Measurements from ENCODE around the gene FKBP6.
"Not testable (repeated sequence)": the region's sequence is repeated elsewhere in the genome, so short reads cannot be mapped to it uniquely, and the experiment has no call there.

Gene FKBP6, protein sequence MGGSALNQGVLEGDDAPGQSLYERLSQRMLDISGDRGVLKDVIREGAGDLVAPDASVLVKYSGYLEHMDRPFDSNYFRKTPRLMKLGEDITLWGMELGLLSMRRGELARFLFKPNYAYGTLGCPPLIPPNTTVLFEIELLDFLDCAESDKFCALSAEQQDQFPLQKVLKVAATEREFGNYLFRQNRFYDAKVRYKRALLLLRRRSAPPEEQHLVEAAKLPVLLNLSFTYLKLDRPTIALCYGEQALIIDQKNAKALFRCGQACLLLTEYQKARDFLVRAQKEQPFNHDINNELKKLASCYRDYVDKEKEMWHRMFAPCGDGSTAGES
- total RNA-seq: 0 to 0.04 (median 0) reads per million in 3 experiments

DNA sequence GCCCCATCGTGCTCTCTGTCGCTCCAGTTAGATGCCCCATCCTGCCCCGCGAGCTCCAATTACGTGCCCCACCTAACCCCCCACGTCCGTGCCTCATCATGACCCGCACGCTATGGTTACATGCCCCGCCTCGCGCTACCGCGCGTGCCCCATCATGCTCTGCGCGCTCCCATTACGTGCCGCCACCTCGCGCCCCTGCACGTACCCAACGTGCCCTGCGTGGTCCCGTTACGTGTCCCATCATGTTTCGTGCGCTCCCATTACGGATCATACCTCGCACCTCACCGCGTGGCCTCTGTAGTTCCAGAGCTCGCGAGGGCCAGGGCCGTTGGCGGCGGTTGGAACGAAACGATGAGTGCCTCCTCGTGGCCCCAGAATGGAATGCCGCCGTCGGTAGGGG is at the start of gene FKBP6, which contains the start of gene TRIM50:
FKBP6 (plus strand) TSS at position 240 of the 400 bp plus-strand sequence. CDS start 268 bp downstream, outside the sequence.
TRIM50 (minus strand) TSS at position 161 of the 400 bp plus-strand sequence. CDS start 3,295 bp downstream, outside the sequence.
- DNase-seq: not testable (repeated sequence)

DNA sequence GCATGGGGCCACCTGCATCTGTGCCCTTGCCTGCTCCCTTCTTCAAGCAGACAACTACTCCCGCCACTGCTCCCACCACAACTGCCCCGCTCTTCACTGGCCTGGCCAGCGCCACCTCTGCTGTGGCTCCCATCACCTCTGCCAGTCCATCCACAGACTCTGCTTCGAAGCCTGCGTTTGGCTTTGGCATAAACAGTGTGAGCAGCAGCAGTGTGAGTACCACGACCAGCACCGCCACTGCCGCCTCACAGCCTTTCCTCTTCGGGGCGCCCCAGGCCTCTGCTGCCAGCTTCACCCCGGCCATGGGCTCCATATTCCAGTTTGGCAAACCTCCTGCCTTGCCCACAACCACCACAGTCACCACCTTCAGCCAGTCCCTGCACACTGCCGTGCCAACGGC is 30.7 kb upstream of the FKBP6 start:
- not testable (repeated sequence) for DNase-seq

DNA sequence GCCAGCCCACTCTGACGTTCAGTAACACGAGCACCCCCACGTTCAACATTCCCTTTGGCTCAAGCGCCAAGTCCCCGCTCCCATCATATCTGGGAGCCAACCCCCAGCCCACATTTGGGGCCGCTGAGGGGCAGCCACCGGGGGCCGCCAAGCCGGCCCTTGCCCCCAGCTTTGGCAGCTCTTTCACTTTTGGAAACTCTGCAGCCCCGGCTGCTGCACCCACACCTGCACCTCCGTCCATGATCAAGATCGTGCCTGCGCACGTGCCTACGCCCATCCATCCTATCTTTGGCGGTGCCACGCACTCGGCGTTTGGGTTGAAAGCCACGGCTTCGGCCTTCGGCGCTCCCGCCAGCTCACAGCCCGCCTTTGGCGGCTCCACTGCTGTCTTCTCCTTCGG is 30.3 kb upstream of the FKBP6 start:
- not testable (repeated sequence) for DNase-seq

DNA sequence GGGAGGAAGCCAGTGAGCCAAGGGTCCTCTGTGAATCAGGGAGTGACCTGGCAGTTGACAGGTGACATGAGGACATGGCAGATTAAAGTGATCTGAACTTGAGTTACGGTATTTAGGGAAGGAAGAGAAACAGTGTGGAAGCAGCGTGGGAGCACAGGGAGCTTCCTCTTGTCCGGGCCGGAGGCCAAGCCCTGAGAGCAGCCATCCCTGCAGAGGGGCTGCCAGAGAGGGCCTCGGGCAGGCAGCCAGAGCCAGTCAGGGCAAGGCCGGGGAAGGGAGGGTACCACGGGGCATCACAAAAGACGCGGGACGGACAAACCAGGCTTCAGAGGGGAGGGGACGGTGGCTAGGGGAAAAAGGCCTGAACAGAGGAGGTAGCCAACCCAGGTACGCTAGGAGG is 28.1 kb upstream of the FKBP6 start:
- DNase-seq: not testable (repeated sequence)

DNA sequence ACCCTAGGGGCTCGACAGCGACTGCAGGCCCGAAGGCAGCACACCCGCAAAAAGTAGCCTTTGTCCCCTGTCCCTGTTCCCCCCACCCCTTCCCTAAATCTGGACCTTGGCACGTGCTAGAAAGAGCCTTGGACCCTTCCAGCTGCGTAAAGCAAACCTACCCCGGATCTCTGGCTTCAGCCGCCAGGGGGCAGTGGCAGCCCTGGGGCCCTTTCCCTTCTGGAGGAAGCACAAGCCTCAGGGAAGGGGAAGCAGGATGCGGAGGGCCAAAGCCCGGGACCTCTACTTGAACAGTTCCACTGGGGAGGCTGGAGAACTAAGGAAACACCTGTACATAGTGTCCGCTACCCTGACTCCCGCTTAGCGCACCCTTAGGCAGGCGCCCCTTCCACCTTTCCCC is 26.9 kb upstream of the FKBP6 start:
- DNase-seq: not testable (repeated sequence)

DNA sequence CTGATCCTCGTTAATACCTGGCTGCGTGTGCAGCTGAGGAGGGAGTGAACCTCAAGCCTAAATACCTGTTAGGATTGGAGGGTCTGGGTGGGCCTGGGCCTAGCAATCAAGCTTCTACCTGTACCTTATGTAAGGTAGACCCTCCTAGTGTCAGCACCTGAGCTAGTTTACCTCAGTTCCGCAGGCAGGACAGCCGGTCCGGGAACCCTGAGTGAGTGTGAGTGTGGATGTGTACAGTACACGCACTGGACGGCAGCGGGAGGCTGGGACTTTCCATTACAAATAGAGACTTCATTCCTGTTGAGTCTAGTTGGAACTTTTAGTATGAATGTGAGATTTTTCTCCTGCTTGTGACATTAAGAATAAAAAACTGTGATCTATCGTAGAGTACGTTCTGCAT is 25.1 kb upstream of the FKBP6 start:
- DNase-seq: not testable (repeated sequence)

DNA sequence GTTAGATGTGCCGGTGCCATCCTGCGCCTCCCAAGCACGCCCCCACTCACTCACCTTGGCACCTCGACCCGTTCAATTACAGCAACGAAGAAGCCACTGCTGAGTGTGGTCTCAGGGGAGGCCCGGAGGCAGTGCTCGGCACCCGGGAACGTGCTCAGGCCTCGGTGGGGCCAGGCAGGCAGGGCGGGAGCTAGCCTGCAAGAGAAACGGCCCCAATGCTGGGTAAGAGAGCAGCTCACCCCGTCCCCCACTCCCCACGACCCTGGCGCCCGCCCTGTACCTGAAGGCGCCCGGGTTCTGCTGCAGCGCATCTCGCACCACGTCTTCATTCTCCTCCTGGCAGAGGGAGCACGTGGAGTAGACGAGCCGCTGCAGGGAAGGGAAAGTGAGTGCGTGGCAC is 24.4 kb upstream of the FKBP6 start:
- no peak for DNase-seq

DNA sequence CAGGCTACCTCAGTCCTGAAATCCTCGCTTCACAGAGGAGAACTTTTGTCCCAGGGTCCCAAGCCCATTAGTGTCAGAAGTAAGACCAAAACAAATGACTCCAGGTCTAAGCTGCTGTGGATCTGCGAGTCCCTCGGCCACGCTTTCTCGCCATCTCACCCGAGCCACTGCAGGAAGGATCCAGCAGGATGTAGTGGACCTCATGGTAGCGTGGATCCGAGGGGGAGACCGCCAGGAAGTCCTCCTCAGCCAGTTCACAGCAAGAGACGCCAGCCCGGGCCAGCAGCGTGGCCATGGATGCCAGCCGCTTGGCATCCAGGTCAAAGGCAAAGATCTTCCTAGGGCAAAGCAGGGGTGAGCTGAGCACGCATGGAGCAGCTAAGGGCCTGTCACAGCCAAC is 23.9 kb upstream of the FKBP6 start:
- DNase-seq: no peak

DNA sequence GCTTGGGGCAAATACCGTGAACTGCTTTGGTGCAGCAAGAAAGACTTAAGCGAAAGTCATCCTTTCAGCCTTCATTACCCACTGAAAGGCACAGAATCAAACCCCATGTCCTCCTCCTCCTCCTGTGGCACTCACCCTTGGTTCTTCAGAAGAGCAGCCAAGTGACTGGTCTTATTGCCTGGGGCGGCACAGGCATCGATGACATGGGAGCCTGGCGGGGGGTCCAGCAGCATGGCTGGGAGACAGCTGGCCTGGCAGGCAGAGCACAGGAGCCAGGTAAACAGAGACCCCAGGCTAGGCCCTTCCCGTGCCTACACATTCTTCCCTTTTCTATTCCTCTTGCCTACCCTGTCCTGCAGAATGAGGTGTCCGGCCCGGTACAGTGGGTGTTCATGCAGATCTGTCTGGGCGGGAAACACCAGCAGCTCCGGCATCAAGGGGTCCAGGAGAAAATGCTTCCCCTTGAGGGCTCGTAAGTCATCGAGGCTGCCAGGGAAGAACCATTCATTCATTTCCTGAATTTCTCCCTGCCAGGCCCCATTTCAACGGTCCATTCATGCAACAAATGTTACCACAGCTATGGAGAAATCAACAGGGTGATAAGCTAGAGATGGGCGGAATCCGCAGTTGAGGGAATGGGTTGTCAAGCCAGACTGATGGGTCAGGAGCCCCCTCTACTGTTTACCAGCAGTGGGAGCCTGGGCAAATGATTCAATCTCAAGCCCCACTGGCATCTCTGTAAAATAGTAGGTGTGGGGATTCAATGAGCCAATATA is 23.2 kb upstream of the FKBP6 start:
- not testable (repeated sequence) for DNase-seq

DNA sequence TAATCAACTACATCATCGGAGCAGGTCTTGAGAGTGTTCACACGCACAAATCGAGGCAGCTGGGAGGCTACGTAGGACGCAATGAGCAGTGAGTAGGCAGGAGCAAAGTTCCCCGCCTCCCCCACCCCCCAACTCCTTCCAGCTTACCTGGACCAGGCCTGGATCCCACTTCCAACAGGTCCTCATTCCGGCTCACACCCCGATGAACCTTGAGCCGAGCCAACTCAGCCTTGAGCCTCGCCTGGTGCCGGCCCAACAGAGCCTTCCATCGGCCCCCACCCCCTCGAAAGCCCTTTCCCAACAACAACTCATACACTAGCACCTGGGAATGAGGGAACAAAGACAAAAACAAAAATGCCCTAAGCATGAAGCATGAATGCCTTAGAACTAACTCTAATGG is 20.5 kb upstream of the FKBP6 start:
- DNase-seq: no peak

DNA sequence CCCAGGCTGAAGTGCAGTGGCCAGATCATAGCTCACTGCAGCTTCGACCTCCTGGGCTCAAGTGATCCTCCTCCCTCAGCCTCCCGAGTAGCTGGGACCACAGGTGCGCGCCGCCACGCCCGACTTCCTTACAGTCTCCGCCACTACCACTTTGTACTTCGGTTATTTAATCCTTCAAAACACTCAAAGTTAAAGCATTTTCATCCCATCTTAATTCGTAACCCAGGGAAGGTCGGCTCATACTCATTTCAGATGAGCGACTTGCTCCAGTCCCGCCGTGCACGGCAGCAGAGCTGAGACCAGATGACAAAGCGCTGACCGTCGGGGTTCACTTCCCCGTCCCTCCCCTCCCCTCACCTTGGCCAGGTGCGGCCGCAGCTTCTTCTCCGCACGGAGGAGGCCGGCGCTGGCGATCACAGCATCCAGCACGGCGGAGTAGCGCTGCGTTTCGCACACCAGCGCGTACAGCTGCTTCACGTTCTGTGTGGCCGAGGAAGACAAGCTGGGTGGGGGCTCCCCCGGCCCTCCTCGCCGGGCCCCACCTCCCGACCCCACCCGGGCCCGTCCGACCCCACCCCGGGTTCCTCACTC is 19.8 kb upstream of the FKBP6 start:
- DNase-seq: no peak

DNA sequence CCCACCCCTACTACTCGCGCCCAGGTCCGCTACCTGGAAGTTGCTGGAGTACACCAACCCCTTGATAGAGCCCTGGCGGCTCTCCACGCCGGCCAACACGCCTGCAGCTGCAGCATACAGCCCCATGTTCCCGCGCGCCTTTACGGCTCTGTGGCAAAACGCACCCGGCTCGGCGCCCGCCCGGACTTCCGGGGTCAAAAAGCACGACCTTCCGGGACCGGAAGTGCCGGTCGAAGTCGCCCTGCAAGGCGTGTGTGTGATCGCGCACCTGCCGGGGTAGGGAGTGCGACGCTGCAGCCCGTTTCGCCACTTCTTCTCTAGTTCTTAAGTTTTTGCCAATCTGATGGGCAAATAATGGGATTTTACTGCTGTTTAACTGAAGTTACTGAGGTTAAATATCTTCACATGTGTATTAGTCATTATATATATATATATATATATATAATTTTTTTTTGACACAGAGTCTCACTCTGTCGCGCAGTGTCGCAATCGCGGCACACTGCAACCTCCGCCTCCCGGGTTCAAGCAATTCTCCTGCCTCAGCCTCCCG is 19.2 kb upstream of the FKBP6 start, which contains the start of gene NSUN5:
NSUN5 (minus strand) TSS at position 162 of the 550 bp plus-strand sequence; CDS start at position 126, 36 bp downstream.
- peak; percentile 89 for DNase-seq

DNA sequence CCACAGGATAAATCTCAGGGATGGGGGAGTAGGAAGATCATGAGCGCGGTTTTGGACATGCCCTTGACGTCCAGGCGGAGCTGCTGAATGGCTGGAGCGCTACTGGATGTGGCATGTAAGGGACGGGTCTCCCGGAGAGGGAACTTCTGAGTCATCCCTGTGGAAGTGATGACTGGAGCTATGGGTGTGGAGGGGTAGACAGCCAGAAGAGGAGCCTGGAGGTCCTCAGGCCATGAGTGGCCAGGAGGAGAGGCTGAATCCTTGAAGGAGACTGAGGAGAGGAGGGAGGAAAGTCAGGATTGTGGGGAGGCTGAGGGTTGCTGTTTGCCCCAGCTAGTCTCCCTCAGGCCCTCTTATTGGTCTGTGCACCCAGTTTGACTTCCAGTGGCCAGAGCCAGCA is 16.5 kb upstream of the FKBP6 start:
- DNase-seq: not testable (repeated sequence)

DNA sequence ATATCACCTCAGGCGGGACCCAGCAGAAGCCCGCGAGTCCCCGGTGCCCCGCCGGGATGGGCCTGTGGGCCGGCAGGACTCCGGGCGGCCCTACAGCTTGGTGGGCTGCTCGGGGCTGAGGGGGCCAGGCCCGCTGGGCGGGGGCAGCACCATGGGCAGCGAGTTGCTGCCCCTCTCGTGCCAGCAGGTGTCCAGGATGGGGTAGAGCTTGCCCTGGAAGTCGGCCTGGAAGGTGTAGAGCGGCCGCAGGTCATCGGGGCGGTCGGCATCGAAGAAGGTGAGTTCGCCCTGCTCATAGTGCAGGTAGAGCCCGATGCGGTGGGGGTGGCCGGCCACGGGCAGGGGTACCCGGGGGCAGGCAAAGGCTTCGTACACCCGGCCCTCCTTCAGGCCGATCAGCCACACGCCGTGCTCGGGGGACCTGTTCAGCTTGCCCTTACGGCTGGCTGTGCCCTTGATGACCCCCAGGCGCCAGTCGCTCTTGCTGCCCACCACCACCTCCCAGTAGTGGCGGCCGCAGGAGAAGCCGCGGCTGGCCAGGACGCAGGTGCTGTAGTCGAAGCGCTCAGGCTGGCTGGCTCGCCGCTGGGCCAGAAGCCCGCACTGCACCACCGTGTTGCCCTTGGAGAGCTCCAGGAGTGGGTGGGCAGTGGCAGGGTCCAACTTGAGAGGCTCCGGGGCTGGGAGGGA is 15.0 kb upstream of the FKBP6 start:
- DNase-seq: no peak

DNA sequence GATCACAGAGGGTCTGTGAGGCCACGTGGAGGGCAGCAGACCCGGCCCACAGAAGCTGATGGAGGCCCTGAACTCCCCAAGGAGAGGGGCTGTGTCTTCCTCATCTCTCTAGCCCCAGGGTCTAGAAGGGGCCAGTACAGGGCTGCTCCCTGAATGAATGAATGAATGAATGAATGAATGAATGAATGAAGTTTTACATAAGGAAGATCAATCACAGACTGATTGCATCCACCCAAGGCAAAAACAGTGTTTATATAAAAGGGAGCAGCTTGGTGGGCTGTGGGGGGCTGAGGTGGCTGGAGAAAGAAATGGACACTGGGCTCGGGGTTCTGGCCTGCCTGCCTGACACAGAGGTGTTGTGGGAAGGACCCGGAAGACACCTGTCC is 14.4 kb upstream of the FKBP6 start:
- DNase-seq: no peak

DNA sequence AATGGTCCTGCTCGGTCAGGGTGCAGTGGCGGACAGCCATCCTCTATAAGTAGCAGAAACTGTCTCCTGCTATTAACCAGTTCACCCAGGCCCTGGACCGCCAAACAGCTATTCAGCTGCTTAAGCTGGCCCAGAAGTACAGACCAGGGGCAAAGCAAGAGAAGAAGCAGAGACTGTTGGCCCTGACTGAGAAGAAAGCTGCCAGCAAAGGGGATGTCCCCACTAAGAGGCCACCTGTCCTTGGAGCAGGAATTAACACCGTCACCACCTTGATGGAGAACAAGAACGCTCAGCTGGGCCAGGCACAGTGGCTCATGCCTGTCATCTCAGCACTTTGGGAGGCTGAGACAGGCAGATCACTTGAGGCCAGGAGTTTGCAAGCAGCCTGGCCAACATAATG is 13.7 kb upstream of the FKBP6 start:
- DNase-seq: no peak

DNA sequence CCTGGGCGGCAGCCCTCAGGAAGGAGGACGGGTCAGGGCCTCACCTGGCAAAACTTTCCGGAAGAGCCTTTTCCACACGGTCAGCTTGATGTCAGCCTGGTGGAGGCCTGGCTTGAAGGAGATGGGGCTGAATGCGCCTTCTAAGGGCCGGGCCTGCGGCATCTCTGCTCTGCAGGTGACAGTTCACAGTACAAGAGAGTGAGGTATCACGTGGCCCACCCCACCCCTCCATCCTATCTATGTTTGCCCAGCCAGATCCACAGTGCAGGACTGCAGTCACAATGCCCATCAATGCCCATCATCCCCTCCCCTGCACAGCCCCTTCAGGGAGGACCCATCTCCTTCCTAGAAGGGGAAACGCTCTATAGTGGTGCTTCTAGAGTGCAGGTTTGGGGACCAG is 11.4 kb upstream of the FKBP6 start:
- DNase-seq: no peak

DNA sequence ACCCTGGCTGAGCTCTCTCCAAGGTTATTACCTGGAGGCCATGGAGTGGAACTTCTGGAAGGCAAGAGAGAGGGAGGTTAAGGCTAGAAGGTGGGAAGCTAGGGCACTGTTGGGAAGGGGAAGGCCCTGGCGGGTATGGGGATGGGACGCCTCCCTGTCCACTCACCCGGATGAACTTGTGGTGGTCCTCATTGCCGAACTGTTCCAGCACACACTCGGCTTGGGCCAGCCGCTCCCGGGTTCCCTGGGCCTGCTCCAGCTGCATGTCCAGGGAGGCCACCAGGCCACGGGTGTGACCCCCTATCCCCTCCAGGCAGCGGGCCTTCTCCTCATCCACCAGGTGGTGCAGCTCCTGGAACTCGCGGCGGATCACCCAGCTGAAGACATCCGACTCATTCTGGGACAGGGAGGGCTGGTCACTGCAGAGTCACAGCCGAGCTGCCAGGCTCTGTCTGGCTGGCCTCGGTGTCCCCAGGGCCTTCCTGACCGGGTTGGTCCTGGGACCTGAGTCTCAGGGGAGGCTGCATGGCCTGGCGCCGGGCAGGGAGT is 9.2 kb upstream of the FKBP6 start:
- not testable (repeated sequence) for DNase-seq

DNA sequence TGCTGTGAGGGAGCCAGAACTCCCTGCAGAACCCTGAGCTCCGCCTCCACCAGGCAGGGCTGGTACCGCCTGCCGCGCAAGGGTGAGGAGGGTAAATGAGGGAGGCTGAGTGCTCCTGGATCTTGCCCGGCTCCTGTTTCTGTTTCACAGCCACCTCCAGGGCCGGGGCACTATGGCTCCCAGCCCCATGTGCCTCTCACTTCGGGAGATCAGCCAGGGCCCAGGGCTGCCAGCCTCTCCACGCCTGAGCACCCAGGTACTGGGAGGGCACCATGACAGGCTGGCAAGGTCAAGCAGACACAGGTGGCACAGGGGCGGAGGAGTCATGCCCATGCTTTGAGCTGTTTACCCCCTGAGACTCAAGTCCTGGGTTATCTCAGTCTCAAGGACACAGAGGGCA is 8.4 kb upstream of the FKBP6 start:
- not testable (repeated sequence) for DNase-seq

DNA sequence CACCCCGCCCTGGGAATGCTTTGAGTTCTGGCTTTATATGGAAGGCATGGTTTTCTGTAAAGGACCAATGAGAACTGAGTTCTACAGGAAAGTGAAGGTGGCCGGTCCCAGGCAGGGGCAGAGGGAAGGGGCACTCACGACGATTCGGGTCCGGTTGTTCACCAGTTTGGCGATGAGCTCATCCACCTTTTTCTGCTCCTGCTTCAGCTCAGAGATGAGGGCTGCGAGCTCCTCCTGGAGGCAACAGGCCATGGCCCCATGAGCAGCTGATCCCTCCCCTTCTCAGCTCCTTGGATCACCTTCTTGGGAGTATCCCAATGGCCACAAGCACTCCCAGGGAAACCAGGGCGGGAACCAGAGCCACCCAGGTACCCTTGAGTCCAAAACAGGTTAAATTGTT is 8.0 kb upstream of the FKBP6 start:
- not testable (repeated sequence) for DNase-seq

DNA sequence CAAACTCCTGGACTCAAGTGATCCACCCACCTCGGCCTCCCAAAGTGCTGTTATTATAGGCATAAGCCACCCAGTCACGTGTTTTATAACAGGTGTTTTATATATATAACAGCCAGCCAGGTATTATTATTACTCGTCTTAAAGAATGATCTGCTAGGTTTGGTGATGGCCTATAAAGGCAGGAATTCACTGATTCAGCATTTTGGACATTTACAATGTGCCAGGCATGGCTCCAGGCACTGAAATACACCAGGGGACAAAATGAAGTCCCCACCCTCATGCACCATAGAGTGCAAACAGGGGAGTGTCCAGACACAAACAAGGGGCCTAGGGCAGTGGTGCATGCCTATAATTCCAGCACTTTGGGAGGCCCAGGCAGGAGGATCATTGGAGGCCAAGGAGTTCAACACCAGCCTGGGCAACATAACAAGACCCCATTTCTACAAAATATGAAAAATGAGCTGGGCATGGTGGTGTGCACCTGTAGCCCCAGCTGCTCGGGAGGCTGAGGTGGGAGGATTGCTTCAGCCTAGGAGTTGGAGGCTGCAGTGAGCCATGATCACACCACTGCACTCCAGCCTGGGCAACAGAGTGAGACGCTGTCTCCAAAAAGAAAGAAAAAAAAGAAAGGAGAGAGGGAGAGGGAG is 4.4 kb upstream of the FKBP6 start:
- DNase-seq: not testable (repeated sequence)

Measured in central memory CD4-positive, alpha-beta T cell (primary cell).